ENCODE data around the gene PLEKHA7. TPM values are rescaled to one million over a fixed set of nuclear protein-coding genes. Genes with fewer than 3 reads are reported as not detected.
A peak's percentile ranks its signal among the peaks of the same experiment; 100 is the strongest.
"Not testable (repeated sequence)": the region's sequence is repeated elsewhere in the genome, so short reads cannot be mapped to it uniquely, and the experiment has no call there.

PLEKHA7 gene
- total and polyA plus RNA-seq, 8 donors = 14.9 to 29.9 (median 20.0) TPM

DNA sequence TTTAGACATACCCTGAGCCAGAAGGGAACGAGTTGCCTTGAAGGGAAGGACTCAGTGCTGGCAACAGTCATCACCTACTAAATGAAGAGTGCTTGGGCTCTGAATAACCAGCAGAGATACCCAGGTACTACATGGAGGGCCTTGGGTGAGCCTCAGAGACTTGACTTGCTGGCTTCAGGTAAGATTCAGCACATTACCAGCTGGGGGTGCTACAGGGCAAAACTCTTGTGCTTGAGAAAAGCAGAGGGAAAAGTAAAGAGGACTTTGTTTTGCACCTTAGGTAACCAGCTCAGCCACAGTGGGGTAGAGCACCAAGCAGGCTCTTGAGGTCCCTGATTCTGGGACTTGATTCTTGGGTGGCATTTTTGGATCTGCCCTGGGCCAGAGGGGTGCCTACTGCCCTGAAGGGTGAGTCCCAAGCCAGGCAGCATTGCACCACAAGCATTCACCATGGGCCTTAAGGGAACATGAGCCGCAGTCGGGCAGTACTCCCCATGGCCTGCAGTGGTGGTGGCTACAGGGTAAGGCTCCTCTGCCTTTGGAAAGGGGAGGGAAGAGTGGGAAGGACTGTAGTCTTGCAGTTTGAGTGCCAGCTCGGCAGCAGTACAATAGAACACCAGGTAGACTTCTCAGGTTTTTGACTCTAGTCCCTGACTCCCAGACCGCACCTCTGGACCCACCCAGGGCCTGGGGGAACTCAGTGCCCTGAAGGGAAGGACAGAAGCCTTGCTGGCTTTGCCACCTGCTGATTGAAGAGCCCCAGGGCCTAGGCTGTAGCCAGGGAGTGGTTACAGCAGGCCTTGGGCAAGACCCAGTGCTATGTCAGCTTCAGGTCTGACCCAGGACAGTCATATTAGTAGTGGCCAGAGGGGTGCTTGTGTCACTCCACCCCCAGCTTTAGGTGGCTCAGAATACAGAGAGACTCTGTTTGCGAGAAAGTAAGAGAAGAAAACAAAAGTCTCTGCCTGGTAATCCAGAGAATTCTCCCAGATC is 22.7 kb upstream of the PLEKHA7 start:
- Histone ChIP-seq H3K4me3 (no peak overlapping the region), H3K27ac (no peak overlapping the region), H3K4me1 (peaks cover 0 to 5% (median 5%) of the 10 kb centered on the region in 3 donors), H3K27me3 (no peaks in the 10 kb centered on the region), H3K9me3 (no peaks in the 10 kb centered on the region), H3K36me3 (no peaks in the 10 kb centered on the region)
- peak in 3 of 6 donors; percentile 43 to 67 (median 47) for DNase-seq
- intact Hi-C loops (cut with DNase I) = no loop called here
- TF ChIP-seq, protein P1, sequence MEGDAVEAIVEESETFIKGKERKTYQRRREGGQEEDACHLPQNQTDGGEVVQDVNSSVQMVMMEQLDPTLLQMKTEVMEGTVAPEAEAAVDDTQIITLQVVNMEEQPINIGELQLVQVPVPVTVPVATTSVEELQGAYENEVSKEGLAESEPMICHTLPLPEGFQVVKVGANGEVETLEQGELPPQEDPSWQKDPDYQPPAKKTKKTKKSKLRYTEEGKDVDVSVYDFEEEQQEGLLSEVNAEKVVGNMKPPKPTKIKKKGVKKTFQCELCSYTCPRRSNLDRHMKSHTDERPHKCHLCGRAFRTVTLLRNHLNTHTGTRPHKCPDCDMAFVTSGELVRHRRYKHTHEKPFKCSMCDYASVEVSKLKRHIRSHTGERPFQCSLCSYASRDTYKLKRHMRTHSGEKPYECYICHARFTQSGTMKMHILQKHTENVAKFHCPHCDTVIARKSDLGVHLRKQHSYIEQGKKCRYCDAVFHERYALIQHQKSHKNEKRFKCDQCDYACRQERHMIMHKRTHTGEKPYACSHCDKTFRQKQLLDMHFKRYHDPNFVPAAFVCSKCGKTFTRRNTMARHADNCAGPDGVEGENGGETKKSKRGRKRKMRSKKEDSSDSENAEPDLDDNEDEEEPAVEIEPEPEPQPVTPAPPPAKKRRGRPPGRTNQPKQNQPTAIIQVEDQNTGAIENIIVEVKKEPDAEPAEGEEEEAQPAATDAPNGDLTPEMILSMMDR (IDR thresholded peaks at IDR 0.05) = peak in 3 of 4 donors; percentile 11 to 35 (median 34)
- peak; percentile 77 to 97 (median 90) for ATAC-seq
- no peak for FAIRE-seq
- WGBS, 2 donors = 72% methylated on average over 6 of the region's 6 CpGs

GRCh38 chr11:17034027-17034426 is 19.8 kb upstream of the PLEKHA7 start:
- intact Hi-C loops (cut with DNase I); H3K36me3 ChIP-seq; DNase-seq; ATAC-seq; H3K4me3 ChIP-seq; H3K9me3 ChIP-seq; H3K27me3 ChIP-seq; H3K4me1 ChIP-seq; H3K27ac ChIP-seq; FAIRE-seq: not testable (repeated sequence)
- 87 to 94% methylated on average over 7 to 9 of the region's 10 CpGs for WGBS, 2 donors

DNA sequence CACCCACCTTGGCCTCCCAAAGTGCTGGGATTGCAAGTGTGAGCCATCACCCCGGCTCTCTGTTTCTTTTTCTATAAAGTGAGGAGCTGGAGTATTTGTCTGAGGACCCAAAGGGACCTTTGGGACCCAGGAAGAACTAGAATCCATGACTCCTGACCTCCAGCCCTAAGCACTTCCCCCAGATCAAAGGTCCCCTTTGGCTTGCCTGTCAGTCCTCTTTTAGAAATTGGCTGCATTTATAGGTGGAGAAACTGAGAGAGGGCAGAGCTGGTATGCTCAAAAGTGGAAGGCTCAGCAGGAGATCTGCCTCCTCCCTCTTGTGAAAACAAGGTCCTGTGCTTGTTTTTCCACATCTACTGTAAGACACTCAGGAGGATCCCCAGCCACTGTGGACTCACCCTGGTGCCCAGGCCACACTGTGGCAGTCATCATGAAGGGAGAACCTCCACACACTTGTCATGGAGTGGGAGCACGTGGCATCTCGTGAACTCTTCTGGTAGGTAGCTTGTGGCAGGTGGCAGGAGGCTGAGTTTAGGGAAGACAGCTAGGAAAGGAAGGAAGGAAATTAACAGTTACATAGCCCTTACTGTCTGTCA is 12.4 kb upstream of the PLEKHA7 start:
- intact Hi-C loops (cut with DNase I) = no loop called here
- Histone ChIP-seq H3K27me3 (no peaks in the 10 kb centered on the region), H3K4me1 (no peaks in the 10 kb centered on the region), H3K36me3 (no peaks in the 10 kb centered on the region), H3K9me3 (no peaks in the 10 kb centered on the region), H3K27ac (no peak overlapping the region), H3K4me3 (no peak overlapping the region)
- TF ChIP-seq, protein P1 (IDR thresholded peaks at IDR 0.05) = no peak
- DNase-seq = no peak
- FAIRE-seq = no peak
- no peak for ATAC-seq
- WGBS, 2 donors = 92% methylated on average over 3 of the region's 3 CpGs

GRCh38 chr11:17024924-17025323 is 10.7 kb upstream of the PLEKHA7 start:
- TF ChIP-seq, protein P1 (IDR thresholded peaks at IDR 0.05) = no peak

DNA sequence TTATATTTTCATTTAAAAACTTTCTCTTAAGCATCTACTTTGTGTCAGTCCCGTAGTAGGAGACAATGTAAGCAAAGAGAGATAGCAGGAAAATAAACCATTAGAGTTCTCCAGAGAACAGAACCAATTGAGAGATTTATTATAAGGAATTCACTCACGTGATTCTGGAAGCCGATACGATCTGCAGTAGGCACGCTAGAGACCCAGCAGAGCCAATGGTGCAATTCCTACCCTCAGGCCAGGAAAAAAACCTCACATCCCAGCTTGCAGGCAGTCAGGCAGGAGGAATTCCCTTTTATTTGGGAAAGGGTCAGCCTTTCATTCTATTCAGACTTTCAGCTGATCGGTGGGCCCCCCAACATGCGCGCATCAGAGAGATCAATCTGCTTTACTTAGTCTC is 7.3 kb upstream of the PLEKHA7 start:
- FAIRE-seq (no peak), DNase-seq (no peak), ATAC-seq (no peak)
- TF ChIP-seq, protein P1 (IDR thresholded peaks at IDR 0.05) = no peak
- Histone ChIP-seq H3K9me3 (no peaks in the 10 kb centered on the region), H3K27me3 (no peaks in the 10 kb centered on the region), H3K4me1 (no peaks in the 10 kb centered on the region), H3K4me3 (no peak overlapping the region), H3K36me3 (no peaks in the 10 kb centered on the region), H3K27ac (no peak overlapping the region)
- 88 to 89% methylated on average over 8 of the region's 8 CpGs for WGBS, 2 donors
- intact Hi-C loops (cut with DNase I) = no loop called here

More at GRCh38 chr11:17024924-17025323, 10.7 kb upstream of the PLEKHA7 start:
- no peak for ATAC-seq
- Histone ChIP-seq H3K4me1 (no peaks in the 10 kb centered on the region), H3K36me3 (no peaks in the 10 kb centered on the region), H3K27ac (no peak overlapping the region), H3K27me3 (no peaks in the 10 kb centered on the region), H3K9me3 (no peaks in the 10 kb centered on the region), H3K4me3 (no peak overlapping the region)
- no peak for FAIRE-seq
- intact Hi-C loops (cut with DNase I) = no loop called here
- DNase-seq = no peak
- 91 to 92% methylated on average over 2 of the region's 2 CpGs for WGBS, 2 donors
